HG03432 (cell line): ENCODE measurements around the gene ZMYM5.
"Not testable (repeated sequence)": the region's sequence is repeated elsewhere in the genome, so short reads cannot be mapped to it uniquely, and the experiment has no call there.

Experiments used
- ATAC-seq: cut with Tn5 transposase; IDR thresholded peaks from one replicate; pipeline ENCODE4 v1.9.1; 2021; ENCODE audit warnings: mild to moderate bottlenecking, moderate library complexity; ENCODE audit not compliant: unreplicated experiment

The ZMYM5 gene

GRCh38 chr13:19863323-19864023 is at the start of gene ZMYM5:
ZMYM5 (minus strand) TSS chr13:19863649; CDS start chr13:19852180, 11,469 bp downstream.
- ATAC-seq = peak; percentile 88

DNA sequence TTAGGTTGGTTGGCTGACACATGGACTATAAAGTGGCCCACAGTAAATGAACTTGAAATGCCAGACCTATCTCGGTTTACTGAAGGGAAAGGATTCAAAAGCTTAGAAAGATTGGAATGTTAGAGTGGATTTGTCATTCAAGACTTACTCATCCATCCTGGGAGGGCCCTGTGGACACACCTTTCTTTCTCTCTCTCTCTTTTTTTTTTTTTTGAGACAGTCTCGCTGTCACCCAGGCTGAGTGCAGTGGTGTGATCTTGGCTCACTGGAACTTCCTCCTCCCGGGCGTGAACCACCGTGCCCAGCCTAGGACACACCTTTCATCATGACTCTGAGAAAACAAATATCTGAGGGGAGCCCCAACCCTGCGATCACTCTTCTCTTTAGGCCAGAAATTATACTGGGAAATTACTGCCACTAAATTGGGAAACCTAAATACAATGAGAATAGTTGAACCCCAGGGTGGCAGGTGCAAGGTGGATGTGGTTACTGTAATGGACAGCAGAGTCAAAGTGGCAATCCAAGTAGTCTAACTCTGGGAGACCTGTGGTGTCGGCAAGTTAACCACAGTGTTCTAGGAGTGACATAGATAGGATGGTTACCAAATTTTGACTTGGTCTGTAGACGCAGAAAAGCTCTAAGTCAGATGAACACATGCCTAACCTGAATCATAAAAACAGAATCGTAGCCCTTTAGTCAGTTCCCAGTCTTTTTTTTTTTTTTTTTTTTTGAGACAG is 47.1 kb upstream of the ZMYM5 start:
- no peak for ATAC-seq

DNA sequence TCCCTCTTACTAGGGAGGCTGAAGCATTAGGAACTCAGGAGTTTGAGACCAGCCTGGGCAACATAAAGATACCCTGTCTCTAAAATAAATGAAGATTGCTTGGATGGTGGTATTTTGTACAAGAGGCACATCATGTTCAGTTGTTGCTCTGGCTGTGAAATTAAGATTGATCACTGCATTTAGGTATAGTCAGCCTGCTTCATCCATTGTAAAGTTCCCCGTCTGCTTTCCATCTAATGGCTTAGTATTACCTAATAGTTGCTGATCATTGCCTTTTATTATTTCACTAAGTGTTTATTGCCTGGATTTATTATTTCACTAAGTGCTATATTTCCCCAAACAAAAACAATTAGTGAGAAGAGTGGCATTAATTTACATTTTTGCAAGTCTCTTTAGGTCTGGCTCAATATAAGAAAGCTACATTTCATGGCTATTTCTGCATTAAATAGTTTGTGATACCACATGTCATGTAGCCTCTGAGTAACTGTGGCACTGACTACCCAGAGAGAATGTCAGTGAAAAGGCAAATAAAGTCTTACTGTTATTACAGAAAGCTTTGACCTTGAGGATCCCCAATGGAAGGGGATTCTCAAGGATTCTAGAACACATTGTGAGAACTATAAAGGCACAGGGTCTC is 45.0 kb upstream of the ZMYM5 start:
- no peak for ATAC-seq

DNA sequence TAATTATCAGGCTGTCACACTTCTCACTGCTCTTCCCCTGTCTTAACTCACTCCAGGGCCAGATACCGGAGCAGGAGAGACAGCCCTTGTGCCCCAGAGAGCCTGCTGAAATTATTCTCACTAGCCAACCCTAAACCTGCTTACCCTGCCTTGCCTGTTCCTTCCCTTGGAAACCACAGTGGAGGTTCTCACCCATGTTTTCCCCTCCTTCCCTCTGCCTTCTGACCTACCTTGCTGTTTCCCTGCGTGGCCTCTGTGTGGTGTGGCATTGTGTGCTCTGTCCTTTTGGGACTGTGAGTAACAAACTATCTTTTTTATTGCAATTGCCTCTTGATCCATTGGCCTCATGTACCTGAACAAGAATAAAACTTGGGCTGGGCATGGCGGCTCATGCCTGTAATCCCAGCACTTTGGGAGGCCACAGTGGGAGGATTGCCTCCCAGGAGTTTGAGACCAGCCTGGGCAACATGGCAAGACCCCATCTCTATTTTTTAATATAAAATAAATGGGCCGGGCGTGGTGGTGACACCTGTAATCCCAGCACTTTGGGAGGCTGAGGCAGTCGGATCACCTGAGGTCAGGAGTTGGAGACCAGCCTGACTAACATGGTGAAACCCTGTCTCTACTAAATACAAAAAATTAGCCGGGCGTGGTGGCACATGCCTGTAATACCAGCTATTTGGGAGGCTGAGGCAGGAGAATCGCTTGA is 42.2 kb upstream of the ZMYM5 start:
- ATAC-seq = not testable (repeated sequence)

DNA sequence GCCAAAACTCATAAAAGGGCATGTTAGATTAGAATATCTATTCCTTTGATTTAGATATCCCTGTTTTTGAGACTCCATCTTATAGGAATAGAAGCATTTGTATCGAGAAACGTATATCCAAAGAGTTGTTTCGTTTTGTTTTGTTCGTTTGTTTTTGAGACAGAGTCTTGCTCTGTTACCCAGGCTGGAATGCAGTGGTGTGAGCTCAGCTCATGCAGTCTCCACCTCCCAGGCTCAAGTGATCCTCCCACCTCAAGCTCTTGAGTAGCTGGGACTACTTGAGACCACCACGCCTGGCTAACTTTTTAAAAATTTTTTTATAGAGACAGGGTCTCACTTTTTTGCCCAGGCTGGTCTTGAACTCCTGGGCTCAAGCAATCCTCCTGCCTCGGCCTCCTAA is 26.6 kb upstream of the ZMYM5 start:
- ATAC-seq = no peak

- ATAC-seq = no peak
These were observed 25.4 kb upstream of the ZMYM5 start for GRCh38 chr13:19888799-19889198.

DNA sequence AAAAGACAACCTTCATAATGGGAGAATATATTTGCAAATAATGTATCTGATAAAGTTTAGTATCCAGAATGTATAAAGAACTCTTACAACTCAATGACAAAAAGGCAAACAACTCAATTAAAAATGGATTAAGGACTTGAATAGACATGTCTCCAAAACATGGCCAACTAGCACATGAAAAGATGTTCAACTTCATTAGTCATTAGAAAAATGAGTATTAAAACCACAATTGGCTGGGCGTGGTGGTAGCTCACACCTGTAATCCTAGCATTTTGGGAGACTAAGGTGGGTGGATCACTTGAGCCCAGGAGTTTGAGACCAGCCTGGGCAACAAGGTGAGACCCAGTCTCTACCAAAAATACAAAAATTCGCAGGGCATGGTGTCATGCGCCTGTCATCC is 18.8 kb upstream of the ZMYM5 start:
- no peak for ATAC-seq

- ATAC-seq = no peak
These were observed 18.2 kb upstream of the ZMYM5 start for GRCh38 chr13:19881641-19882040.

DNA sequence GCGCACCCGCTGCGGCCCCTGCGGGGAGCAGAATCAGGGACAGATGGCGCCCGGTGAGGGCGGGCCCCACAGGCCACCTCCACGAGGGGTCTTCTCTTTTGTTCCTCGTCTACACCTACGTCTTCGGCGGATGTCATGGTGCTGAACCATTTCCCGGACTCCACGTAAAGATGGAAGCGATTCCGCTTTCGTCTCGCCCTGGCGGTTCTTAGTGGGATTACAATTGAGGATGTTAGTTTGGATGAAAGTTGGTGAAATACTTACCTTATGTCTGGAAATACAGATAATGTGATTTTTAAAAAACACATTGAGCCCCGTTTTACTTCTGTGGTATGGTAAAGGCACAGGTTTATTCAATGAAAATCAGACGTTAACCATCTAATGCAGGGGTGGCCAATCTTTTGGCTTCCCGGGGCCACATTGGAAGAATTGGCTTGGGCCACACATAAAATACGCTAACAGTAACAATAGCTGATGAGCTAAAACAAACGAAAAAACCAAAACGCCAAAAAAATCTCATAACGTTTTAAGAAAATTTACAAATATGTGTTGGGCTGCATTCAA is 1.4 kb upstream of the ZMYM5 start:
- peak; percentile 4 for ATAC-seq

GRCh38 chr13:19864024-19864745 is 736 bp upstream of the ZMYM5 start:
- peak; percentile 33 for ATAC-seq

GRCh38 chr13:19862481-19863313 is 752 bp downstream of the ZMYM5 start:
- ATAC-seq = peak; percentile 15

DNA sequence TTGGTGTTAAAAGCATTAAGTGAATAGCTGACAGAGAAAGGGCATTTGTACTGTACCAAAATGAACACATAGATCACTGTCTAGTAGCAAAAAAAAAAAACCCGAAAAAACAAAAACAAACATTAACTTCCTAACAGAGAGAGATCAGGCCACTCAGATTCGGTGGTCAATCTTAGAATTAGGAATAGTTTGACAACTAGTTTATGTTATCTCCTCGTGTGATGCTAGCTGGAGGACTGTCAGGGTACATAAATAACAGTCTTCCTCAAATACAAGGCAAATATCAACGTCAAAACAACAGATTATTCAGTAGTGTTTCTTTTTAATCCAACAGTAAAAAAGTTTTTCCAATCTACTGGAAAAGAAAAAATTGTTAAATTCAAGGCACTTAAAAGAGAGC is 1.7 kb downstream of the ZMYM5 start:
- ATAC-seq = no peak

- no peak for ATAC-seq
These were observed 2.4 kb downstream of the ZMYM5 start for GRCh38 chr13:19860884-19861655.

DNA sequence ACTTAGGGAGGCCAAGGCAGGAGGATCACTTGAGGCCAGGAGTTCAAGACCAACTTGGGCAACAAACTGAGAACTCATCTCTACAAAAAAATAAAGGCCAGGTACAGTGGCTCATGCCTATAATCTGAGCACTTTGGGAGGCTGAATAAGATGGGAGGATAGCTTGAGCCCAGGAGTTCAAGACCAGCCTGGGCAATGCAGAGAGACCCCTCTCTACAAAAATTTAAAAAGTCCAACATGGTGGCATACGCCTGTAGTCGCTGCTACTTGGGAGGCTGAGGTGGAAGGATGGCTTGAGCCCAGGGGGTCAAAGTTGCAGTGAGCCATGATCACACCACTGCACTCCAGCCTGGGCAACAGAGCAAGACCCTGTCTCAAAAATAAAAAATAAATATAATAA is 5.8 kb downstream of the ZMYM5 start:
- not testable (repeated sequence) for ATAC-seq

- no peak for ATAC-seq
These were observed 10.7 kb downstream of the ZMYM5 start for GRCh38 chr13:19852766-19853165.

DNA sequence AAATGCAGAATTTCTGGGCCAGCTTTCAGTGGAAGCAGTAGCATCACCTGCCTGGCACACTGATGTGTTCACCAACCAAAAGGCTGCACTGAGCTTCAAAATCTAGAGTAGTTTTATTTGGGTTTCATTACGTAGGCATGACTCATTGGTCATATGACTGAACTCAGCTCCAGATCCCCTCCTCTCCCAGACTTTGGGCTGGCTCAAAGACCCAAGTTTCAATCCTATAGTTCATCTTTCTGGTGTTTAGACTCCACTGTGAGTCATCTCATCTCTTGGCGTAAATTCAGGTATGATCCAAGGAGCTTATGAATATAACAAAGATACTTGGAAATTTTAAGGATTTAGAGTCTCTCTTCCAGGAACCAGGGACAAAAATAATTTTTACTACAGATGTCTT is 17.7 kb downstream of the ZMYM5 start:
- no peak for ATAC-seq

- no peak for ATAC-seq
These were observed 24.6 kb downstream of the ZMYM5 start for GRCh38 chr13:19838865-19839275.

DNA sequence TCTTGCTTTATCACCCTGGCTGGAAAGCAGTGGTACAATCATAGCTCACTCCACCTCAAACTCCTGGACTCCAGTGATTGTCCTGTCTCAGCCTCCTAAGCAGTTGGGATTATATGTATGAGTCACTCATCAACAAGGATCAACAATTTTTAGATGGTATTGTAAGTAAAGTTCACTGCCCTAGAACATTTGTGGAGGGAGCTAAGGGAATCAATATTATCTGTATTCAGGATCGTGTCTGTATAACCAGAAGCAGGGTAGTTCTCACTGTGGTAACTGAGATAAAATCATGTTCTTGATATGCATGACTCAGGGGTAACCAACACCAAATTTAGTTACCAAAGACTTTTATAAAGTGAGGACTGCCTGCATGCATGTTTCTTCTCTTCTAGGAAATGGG is 27.0 kb downstream of the ZMYM5 start:
- ATAC-seq = no peak

- ATAC-seq = no peak
These were observed 28.7 kb downstream of the ZMYM5 start for GRCh38 chr13:19834704-19835103.
